Hematopoietic multipotent progenitor cell treated with erythropoietin and hydrocortisone succinate and interleukin-3 and kit ligand, for 15 days (in vitro differentiated cells): ENCODE results near the gene TMPRSS9.

Experiments
- DNase-seq: peaks from one replicate; pipeline ENCODE4 v3.0.0-alpha.2; 2015; ENCODE audit warnings: low spot score

TMPRSS9 gene

DNA sequence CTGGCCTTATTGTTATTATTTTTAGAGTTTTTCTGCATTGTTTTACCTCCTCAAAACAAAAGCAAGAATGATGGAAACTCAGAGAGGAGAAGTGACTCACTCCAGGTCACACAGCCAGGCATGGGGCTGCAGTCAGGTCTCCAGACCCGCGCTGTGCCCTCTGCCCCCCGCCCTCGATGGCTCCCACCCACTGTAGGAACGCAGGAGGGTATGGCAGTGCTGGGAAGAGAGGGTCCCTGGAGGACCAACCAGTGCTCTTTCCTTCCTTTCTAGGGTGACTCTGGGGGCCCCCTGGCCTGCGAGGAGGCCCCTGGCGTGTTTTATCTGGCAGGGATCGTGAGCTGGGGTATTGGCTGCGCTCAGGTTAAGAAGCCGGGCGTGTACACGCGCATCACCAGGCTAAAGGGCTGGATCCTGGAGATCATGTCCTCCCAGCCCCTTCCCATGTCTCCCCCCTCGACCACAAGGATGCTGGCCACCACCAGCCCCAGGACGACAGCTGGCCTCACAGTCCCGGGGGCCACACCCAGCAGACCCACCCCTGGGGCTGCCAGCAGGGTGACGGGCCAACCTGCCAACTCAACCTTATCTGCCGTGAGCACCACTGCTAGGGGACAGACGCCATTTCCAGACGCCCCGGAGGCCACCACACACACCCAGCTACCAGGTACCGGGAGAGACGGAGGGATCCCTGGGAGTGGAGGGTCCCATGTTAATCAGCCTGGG lies 61.7 kb downstream of the TMPRSS9 start:
- DNase-seq = peak; percentile 59

DNA sequence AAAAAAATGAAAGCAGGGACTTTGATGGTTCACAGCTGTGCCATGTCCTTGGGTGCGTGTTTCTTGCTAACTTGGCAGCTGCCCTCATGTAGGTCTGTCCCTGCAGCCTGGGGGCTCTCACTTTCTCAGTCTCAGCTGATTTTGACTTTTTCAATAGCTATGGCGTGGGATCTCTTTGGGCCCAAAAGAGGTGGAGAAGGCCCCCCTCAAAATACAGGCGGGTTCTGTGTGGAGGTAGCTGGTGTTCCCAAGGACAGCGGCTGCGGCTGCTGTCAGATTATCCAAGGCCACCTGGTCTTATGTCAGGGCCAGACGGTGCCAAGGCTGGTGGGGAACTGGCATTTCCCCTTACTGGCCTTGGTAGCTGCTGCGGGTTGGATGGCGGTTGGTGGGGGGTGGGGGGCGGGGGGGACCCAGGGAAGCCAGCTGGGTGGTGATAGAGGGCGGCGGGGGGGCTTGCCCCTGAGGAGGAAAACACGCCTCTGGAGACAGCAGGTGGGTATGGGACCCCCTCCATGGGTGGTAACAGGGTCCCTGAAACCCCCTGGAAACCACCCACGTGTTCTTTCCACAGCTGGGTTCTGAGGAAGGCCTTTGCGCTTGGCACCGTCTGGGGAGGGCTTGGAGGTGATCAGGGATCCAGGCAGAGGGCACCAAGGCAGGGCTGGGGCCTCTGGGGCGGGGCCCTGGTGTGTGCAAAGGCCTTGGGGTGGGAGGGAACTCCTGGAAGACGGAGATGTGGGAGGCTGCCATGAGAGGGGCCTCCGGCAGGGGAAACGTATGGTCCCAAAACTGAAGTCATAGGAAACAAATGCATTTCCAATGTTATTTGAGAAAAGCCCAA lies 63.2 kb downstream of the TMPRSS9 start:
- peak; percentile 25 for DNase-seq

- DNase-seq = no peak
These were observed 64.0 kb downstream of the TMPRSS9 start for GRCh38 chr19:2423915-2424685.

DNA sequence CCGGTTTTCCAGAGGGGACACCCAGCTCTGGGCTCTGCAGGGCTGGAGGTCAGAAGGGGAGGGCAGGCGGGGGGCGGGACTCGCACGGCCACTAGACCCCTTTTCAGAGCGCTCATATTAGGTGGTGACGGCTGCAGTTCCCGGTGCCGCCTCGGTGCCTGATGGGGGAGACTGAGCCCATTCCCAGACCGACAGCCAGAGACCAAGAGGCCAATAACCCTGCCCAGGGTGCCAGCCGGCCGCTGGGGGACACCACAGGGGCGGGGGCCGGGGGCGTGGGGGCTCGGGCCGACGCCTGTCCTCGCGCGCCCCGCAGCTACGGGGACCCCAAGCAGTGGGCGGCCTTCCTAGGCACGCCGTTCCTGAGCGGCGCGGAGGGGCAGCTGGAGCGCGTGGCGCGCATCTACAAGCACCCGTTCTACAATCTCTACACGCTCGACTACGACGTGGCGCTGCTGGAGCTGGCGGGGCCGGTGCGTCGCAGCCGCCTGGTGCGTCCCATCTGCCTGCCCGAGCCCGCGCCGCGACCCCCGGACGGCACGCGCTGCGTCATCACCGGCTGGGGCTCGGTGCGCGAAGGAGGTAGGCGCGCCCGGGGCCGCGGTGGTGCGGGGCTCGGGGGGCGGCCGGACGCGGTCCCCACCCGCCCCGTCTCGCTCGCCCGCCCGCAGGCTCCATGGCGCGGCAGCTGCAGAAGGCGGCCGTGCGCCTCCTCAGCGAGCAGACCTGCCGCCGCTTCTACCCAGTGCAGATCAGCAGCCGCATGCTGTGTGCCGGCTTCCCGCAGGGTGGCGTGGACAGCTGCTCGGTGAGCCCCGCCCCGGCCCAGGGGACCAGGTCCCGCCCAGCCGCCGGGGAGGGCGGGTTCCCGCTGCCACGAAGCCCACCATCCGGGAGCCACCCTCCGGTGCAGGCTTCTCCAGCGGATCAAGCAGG lies 64.9 kb downstream of the TMPRSS9 start:
- no peak for DNase-seq

DNA sequence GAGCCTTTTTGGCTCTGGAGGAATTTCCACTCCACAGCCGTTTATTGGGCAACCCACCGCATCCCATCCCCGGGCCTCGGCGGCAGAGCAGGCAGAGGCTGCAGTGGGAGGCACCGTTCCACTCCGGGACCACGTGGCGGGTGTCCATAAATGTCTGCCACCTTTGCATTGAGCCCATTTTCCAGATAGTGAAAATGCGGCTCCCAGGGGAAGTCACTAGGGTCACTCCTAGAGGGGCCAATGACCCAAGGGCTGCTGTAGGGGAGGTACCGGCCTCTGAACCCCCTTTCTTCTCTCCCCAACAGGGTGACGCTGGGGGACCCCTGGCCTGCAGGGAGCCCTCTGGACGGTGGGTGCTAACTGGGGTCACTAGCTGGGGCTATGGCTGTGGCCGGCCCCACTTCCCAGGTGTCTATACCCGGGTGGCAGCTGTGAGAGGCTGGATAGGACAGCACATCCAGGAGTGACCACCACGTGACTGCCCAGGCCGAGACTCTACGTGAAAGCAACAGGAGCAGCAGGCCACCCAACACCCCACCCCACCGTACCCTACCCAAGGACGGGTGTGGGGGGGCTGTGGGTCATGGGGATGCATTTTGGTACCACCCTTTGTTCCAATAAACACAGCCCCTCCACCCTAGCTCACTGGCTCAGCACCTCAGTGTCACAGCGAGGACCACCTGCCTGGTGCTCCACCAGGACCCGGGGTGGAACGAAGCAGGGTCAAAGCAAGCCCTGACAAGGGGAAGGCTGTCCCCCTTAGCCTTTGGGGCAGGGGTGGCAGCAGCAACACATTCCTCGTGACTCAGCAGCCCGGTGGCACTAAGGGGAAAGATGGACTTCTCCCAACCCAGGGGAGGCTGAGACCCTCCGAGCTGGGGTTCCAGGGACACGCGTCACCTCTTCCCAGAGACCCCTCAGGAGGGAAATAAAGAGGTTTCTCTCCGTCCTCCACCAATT lies 65.8 kb downstream of the TMPRSS9 start:
- no peak for DNase-seq

- DNase-seq = peak; percentile 15
These were observed 66.8 kb downstream of the TMPRSS9 start for GRCh38 chr19:2426611-2427428.

DNA sequence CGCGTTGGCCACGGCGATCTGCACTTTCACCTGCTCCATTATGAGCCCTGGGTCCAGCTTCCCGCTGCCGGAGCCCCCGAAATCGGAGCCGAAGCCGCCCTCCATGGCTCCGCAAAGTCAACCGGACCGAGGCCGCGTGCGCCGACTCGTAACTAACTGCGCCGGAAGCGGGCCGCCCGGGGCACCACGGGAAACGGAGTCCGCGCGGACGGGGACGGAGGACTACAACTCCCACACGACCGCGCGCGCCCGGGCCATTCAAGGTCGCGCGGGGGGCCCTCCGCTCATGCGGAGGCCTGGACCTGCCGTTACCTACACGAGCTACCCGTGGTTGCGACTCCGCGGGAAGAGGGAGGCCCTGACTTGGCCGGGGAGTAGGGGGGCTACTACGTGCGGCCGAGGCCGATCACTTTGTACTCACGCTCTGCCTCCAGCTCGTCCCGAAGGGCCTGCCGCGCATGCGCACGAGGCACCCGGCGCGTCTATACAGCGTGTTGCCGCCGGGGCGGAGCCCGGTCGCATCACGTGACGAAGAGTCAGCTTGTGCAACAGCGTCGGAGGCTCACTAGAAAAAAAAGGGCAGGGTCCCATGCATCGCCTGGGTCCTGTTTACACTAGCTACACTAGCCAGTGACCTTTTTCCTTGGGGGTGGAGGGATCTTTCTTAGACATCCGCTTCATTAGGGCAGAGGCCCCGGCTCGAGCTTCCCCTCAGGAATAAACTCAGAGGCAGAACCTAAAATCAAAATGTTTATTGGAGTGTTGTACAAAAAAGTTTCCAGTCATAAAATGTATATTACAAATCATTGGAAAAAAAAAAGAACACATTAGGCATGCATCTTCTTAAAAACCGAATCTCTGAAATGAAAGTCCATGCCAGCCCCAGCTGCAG lies 67.6 kb downstream of the TMPRSS9 start, which contains the start of gene TIMM13:
Gene TIMM13 (minus strand): TSS at position 158 of the 892 bp plus-strand sequence. CDS start 53 bp downstream, at position 105.
- DNase-seq = peak; percentile 98

- no peak for DNase-seq
These were observed 68.2 kb downstream of the TMPRSS9 start for GRCh38 chr19:2428321-2428690.

GRCh38 chr19:2428756-2429711 lies 69.0 kb downstream of the TMPRSS9 start:
- no peak for DNase-seq

DNA sequence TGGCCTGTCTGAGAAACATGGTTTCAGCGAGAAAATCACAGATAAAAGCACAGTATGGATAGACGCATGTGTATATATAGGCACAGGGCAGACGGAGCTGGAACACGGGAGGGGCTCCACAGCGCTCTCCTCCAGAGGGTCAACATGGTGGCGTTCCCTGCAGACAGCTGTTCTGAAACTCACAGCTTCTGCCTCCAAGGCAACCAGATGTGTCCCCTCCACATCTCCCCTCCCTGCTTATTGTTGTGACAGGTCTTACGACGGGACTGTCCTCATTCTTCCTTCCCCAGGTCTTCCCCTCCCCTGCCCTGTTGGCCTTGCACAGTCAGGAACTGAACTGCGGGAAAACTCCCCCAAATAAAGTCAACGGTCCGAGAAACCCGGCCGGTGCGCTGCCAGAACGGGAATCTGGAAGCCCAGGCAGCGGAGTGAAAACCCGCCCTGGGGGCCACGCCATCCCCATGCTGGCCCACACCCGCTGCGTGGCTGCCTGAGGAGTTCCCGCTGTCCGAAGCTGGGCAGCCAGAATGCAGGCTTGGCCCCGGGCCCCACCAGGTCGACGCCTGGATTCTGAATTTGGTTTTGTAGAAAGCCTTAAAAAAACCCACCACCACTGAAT lies 70.0 kb downstream of the TMPRSS9 start:
- no peak for DNase-seq

GRCh38 chr19:2431318-2432055 lies 71.4 kb downstream of the TMPRSS9 start:
- no peak for DNase-seq

GRCh38 chr19:2432131-2432848 lies 72.2 kb downstream of the TMPRSS9 start:
- no peak for DNase-seq

GRCh38 chr19:2433854-2434253 lies 73.8 kb downstream of the TMPRSS9 start:
- DNase-seq = no peak

DNA sequence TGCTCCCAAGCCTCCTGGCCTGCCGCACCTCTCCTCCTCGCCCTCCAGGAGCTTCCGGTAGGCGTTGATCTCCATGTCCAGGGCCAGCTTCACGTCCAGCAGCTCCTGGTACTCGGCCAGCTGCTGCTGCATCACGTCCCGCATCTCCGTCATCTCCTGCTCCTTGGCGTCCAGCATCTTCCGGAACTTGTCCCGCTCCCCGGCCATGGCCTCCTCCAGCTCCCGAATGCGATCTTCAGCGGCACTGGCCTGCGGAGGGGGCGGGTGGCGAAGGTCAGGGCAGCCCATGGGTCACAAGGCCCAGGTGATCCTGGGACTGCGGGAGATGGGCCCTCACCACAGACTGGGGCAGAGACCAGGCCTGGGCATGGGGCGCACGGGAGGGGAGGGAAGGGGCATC lies 74.2 kb downstream of the TMPRSS9 start:
- no peak for DNase-seq

GRCh38 chr19:2434721-2435265 lies 74.7 kb downstream of the TMPRSS9 start:
- no peak for DNase-seq
